ENCODE data around the gene OR5AN1.
"Not testable (repeated sequence)": the region's sequence is repeated elsewhere in the genome, so short reads cannot be mapped to it uniquely, and the experiment has no call there.

The OR5AN1 gene

GRCh38 chr11:59358595-59358994 is at the start of gene OR5AN1:
TSS of gene OR5AN1 (plus strand) at chr11:59358895. CDS start at chr11:59364459, 5,564 bp downstream.
- peaks cover 6% of the 10 kb centered on the region for H3K36me3 Mint-ChIP-seq
- peaks cover 9% of the 10 kb centered on the region for H3K9me3 Mint-ChIP-seq
- H3K4me3 Mint-ChIP-seq, result no peak within 1 kb of the TSS
- H3K27ac Mint-ChIP-seq, result no peak within 1 kb of the TSS
- H3K4me1 Mint-ChIP-seq, result no peaks in the 10 kb centered on the region
- H3K27me3 Mint-ChIP-seq, result peaks cover 28% of the 10 kb centered on the region
- ATAC-seq, result no peak

- Mint-ChIP-seq H3K27ac (no peak overlapping the region), H3K27me3 (no peaks in the 10 kb centered on the region), H3K4me1 (peaks cover 13% of the 10 kb centered on the region), H3K9me3 (peaks cover 8% of the 10 kb centered on the region), H3K36me3 (no peaks in the 10 kb centered on the region), H3K4me3 (no peak overlapping the region)
- ATAC-seq, result no peak
These were observed 23.7 kb upstream of the OR5AN1 start for GRCh38 chr11:59335001-59335400.

GRCh38 chr11:59336176-59336575 is 22.5 kb upstream of the OR5AN1 start:
- Mint-ChIP-seq H3K4me1 (peaks cover 13% of the 10 kb centered on the region), H3K4me3 (no peak overlapping the region), H3K36me3 (no peaks in the 10 kb centered on the region), H3K9me3 (peaks cover 13% of the 10 kb centered on the region), H3K27ac (no peak overlapping the region), H3K27me3 (no peaks in the 10 kb centered on the region)
- no peak for ATAC-seq

DNA sequence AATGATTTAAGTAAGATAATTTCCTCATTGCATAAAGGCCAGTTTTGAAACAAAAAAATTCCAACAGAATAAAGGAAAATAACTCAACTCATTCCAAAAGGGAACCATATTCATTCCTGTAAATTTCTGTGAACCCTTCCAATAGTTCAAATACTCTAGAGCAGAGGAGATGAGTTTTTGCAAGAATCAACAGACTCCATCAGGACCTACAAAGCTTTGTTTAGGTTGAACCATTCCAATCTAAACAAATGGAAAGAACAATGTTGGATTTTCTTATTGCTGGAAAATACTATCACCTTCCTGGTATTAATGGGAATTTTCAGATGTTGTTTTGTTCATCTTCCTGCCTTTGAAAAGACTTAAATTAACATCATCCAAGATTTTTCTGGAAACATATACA is 21.8 kb upstream of the OR5AN1 start:
- no peak overlapping the region for H3K27ac Mint-ChIP-seq

GRCh38 chr11:59349657-59350056 is 9.0 kb upstream of the OR5AN1 start:
- not testable (repeated sequence) for ATAC-seq, H3K27ac Mint-ChIP-seq, H3K4me3 Mint-ChIP-seq, H3K4me1 Mint-ChIP-seq
- peaks cover 10% of the 10 kb centered on the region for H3K9me3 Mint-ChIP-seq
- peaks cover 21% of the 10 kb centered on the region for H3K27me3 Mint-ChIP-seq
- peaks cover 11% of the 10 kb centered on the region for H3K36me3 Mint-ChIP-seq

More for the DNA sequence above, 21.8 kb upstream of the OR5AN1 start:
- Mint-ChIP-seq H3K36me3 (no peaks in the 10 kb centered on the region), H3K4me1 (peaks cover 13% of the 10 kb centered on the region), H3K27me3 (no peaks in the 10 kb centered on the region), H3K4me3 (no peak overlapping the region), H3K9me3 (peaks cover 17% of the 10 kb centered on the region)
- ATAC-seq, result no peak

GRCh38 chr11:59355226-59355625 is 3.5 kb upstream of the OR5AN1 start:
- no peak overlapping the region for H3K27ac Mint-ChIP-seq
- no peaks in the 10 kb centered on the region for H3K4me1 Mint-ChIP-seq
- peaks cover 39% of the 10 kb centered on the region for H3K27me3 Mint-ChIP-seq
- H3K9me3 Mint-ChIP-seq, result peaks cover 3% of the 10 kb centered on the region
- no peak overlapping the region for H3K4me3 Mint-ChIP-seq
- peaks cover 6% of the 10 kb centered on the region for H3K36me3 Mint-ChIP-seq
- no peak for ATAC-seq

GRCh38 chr11:59356561-59356960 is 2.1 kb upstream of the OR5AN1 start:
- ATAC-seq, result no peak
- peaks cover 3% of the 10 kb centered on the region for H3K9me3 Mint-ChIP-seq
- no peaks in the 10 kb centered on the region for H3K4me1 Mint-ChIP-seq
- no peak overlapping the region for H3K4me3 Mint-ChIP-seq
- peaks cover 39% of the 10 kb centered on the region for H3K27me3 Mint-ChIP-seq
- peaks cover 6% of the 10 kb centered on the region for H3K36me3 Mint-ChIP-seq
- no peak overlapping the region for H3K27ac Mint-ChIP-seq

GRCh38 chr11:59358020-59358419 is 675 bp upstream of the OR5AN1 start:
- no peak overlapping the region for H3K4me3 Mint-ChIP-seq
- ATAC-seq, result no peak
- peaks cover 6% of the 10 kb centered on the region for H3K36me3 Mint-ChIP-seq
- H3K27me3 Mint-ChIP-seq, result peaks cover 34% of the 10 kb centered on the region
- H3K9me3 Mint-ChIP-seq, result peaks cover 9% of the 10 kb centered on the region
- H3K4me1 Mint-ChIP-seq, result no peaks in the 10 kb centered on the region
- no peak overlapping the region for H3K27ac Mint-ChIP-seq

- peaks cover 17% of the 10 kb centered on the region for H3K4me1 Mint-ChIP-seq
- no peak overlapping the region for H3K27ac Mint-ChIP-seq
- peaks cover 6% of the 10 kb centered on the region for H3K9me3 Mint-ChIP-seq
- no peak overlapping the region for H3K4me3 Mint-ChIP-seq
- no peaks in the 10 kb centered on the region for H3K27me3 Mint-ChIP-seq
- no peaks in the 10 kb centered on the region for H3K36me3 Mint-ChIP-seq
- ATAC-seq, result no peak
These were observed 6.7 kb downstream of the OR5AN1 start for GRCh38 chr11:59365232-59366018.

DNA sequence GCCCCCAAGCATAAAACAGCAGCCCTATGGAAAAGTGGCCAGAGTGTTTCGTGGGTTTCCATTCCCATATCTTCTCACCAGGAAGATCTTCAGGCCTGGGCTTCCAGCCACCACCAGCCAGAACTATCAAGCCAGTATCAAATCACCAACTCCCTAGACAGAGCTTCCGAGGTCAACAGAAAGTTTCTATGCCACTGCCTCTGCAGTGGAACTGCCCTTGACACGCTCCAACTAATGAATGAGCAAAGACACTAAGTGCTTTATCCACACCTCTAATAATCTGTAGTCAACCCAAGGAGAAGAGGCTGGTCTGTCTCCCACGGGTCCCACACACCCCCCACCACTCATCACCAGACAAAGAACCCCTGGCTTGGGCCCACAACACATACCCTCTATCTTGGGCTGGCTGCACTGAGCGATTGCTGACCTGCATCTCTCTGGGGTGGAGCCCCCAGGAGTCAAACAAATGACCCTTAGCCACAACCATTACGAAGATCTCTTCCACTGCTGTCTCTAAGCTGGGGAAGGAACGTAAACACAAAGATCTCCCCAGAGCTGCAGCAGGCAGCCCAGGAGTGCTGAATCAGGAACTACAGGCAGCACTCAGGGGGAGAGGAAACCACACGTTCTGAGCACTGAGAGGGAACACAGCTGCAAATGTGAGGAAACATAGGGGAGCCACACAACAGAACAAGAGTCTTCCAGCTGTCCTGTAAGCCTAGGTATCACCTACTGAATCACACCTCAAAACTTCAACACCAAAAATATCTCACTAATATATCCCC is 9.7 kb downstream of the OR5AN1 start:
- Mint-ChIP-seq H3K4me1 (peaks cover 22% of the 10 kb centered on the region), H3K9me3 (no peaks in the 10 kb centered on the region), H3K36me3 (peaks cover 5% of the 10 kb centered on the region), H3K27ac (peak overlapping the region; percentile 32), H3K27me3 (no peaks in the 10 kb centered on the region), H3K4me3 (no peak overlapping the region)
- peak; percentile 73 for ATAC-seq

DNA sequence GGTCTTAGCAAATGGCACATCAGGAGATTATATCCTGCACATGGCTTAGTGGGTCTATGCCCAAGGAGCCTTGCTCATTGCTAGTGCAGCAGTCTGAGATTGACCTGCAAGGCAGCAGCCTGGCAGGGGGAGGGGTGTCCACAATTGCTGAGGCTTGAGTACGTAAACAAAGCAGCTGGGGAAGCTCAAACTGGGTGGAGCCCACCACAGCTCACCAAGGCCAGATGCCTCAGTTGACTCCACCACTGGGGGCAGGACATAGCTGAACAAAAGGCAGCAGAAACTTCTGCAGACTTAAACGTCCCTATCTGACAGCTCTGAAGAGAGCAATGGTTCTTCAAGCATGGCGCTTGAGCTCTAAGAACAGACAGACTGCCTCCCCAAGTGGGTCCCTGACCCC is 13.6 kb downstream of the OR5AN1 start:
- not testable (repeated sequence) for H3K4me3 Mint-ChIP-seq, ATAC-seq, H3K27ac Mint-ChIP-seq, H3K9me3 Mint-ChIP-seq, H3K27me3 Mint-ChIP-seq
- H3K4me1 Mint-ChIP-seq, result peaks cover 22% of the 10 kb centered on the region
- peaks cover 11% of the 10 kb centered on the region for H3K36me3 Mint-ChIP-seq

GRCh38 chr11:59380263-59381059 is 21.8 kb downstream of the OR5AN1 start:
- Mint-ChIP-seq H3K9me3 (peaks cover 3% of the 10 kb centered on the region), H3K27ac (peak overlapping the region; percentile 18), H3K4me3 (peak overlapping the region; percentile 1), H3K4me1 (peaks cover 15% of the 10 kb centered on the region), H3K27me3 (no peaks in the 10 kb centered on the region), H3K36me3 (no peaks in the 10 kb centered on the region)
- ATAC-seq, result peak; percentile 81

DNA sequence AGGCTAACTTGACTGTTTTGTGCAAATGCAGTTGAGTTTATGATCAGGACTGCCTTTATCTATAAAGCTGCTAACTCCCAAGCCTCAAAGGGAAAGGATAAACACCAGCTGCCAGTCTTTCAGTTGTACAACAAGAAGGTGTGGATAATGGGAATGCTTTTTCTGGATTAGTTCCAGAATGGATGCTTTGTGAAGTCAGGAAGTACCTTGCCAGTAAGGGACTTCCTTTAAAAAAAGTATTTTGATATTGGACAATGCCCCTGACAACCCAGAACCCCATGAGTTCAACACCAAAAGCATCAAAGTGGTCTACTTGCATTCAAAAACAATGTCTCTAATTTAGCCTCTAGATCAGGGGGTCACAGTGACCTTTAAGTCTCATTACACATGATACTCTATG is 35.5 kb downstream of the OR5AN1 start:
- no peaks in the 10 kb centered on the region for H3K4me1 Mint-ChIP-seq
- no peak overlapping the region for H3K27ac Mint-ChIP-seq
- H3K27me3 Mint-ChIP-seq, result no peaks in the 10 kb centered on the region
- H3K4me3 Mint-ChIP-seq, result no peak overlapping the region
- no peaks in the 10 kb centered on the region for H3K9me3 Mint-ChIP-seq
- H3K36me3 Mint-ChIP-seq, result no peaks in the 10 kb centered on the region
- no peak for ATAC-seq

DNA sequence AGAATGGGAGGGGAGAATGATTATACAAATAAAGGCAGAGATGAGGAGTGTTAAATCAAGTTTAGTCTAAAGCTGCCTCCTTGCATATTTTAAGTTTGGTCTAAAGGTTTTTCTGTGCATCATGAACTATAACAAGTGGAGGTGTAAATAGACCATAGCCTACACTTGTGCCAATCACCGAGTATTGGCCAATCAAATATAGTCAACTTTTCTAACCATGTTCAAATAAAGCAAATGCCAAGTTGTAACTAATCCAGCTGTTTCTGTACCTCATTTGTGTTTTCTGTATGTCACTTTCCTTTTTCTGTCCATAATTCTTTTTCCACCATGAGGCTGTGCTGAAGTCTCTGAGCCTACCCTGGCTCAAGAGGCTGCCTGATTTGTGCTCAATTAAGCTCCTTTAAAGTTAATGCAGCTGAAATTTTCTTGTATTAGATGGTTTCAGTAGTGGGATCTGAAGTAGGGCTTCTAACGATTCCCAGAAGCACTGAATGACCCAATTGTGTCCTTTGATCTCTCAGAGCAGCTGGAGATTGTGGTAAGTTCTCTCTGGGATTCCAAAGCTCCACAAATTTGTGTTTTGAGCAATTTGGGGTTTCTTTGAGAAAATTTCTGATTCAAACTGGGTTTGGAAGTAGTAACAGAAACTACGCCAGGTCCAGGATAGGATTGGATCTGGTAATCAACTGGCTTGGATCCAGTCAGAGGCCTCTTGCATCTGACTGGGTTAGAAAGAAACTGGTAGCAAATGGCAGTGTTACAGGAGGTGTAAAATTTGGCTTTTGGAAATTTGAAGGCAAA is 42.0 kb downstream of the OR5AN1 start:
- no peak overlapping the region for H3K4me3 Mint-ChIP-seq
- H3K9me3 Mint-ChIP-seq, result peaks cover 3% of the 10 kb centered on the region
- H3K27ac Mint-ChIP-seq, result no peak overlapping the region
- no peaks in the 10 kb centered on the region for H3K4me1 Mint-ChIP-seq
- no peaks in the 10 kb centered on the region for H3K27me3 Mint-ChIP-seq
- no peak for ATAC-seq
- H3K36me3 Mint-ChIP-seq, result peaks cover 7% of the 10 kb centered on the region

- Mint-ChIP-seq H3K36me3 (peaks cover 7% of the 10 kb centered on the region), H3K9me3 (peaks cover 7% of the 10 kb centered on the region), H3K4me3 (no peak overlapping the region), H3K4me1 (no peaks in the 10 kb centered on the region), H3K27me3 (no peaks in the 10 kb centered on the region), H3K27ac (no peak overlapping the region)
- no peak for ATAC-seq
These were observed 42.5 kb downstream of the OR5AN1 start for GRCh38 chr11:59401262-59401552.

Data from stimulated activated memory B cell treated with anti-CD40 and anti-IgM and Interleukin-4, amounts not matched to agents 10 μg/mL and 1 μg/mL and 100 μg/mL, for 72 hours (primary cell).